NCI-H1694 (cell line): ENCODE results near the gene TULP3.

Experiments
- DNase-seq: peaks from one replicate; lab custom pipeline; 2025; lab: John Stamatoyannopoulos, UW

Gene TULP3

DNA sequence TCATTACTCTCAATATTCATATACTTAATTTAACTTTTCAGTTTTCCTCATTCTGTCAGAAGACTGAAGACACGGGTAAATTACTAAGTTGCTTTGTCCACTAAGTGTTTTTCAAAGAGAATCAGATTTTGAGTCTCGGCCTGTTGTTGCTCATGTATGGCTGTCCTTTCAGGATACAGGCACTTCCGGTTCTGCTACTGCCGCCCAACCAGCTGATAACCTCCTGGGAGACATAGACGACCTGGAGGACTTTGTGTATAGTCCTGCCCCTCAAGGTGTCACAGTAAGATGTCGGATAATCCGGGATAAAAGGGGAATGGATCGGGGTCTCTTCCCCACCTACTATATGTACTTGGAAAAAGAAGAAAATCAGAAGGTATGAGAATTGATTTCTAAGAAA lies 40.2 kb downstream of the TULP3 start:
- no peak for DNase-seq

DNA sequence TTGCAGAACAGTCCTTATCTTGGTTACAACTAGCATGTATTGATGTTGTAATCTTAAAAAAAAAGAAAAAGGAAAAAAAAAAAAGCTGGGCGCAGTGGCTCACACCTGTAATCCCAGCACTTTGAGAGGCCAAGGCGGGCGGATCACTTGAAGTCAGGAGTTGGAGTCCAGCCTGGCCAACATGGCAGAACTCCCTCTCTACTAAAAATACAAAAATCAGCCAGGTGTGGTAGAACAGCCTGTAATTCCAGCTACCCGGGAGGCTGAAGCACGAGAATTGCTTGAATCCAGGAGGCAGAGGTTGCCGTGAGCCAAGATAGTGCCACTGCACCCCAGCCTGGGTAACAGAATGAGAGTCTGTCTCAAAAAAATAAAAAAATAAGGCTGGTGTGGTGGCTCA lies 42.9 kb downstream of the TULP3 start:
- DNase-seq = no peak

DNA sequence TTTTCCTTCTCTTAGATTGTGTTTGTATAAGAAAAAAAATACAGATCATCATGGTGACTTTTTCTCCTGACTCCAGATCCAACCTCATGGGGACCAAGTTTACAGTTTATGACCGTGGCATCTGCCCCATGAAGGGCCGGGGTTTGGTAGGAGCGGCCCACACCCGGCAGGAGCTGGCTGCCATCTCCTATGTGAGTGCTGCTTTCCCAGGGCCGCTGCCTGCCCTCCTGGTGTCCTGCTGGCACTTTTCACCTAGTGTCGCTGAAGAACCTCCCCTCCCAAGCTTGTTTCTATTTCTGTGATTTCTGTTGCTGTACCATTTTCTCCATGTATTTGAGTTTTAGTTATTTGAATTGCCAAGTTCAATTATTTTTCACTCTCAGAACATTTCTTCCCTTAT lies 43.7 kb downstream of the TULP3 start:
- no peak for DNase-seq

DNA sequence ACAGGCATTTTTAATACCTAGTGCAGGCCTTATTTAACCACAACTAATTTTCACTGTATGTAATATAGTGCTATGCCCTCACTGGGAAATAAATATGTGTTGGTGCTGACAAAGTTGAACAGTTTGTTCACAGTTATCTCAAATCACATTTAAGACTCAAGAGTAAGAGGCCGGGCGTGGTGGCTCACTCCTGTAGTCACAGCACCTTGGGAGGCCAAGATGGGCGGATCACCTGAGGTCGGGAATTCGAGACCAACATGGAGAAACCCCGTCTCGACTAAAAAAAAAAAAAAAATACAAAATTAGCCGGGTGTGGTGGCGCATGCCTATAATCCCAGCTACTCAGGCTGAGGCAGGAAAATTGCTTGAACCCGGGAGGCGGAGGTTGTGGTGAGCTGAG lies 45.6 kb downstream of the TULP3 start:
- no peak for DNase-seq

DNA sequence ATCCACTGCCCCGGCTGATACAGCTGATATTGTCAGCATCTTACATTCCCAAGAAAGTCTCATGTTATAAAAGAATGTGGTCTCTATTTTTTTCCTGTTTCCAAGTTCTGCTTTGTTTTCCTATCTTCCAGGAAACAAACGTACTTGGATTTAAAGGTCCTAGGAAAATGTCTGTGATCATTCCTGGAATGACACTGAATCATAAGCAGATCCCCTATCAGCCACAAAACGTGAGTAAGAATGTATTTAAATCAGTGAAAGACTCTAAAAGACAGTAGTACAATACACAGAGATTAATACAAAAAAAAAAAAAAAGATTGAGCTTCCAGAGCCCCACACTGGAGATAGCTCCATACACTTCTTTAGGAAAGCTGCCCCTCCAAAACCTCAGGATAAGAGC lies 46.8 kb downstream of the TULP3 start:
- DNase-seq = no peak

DNA sequence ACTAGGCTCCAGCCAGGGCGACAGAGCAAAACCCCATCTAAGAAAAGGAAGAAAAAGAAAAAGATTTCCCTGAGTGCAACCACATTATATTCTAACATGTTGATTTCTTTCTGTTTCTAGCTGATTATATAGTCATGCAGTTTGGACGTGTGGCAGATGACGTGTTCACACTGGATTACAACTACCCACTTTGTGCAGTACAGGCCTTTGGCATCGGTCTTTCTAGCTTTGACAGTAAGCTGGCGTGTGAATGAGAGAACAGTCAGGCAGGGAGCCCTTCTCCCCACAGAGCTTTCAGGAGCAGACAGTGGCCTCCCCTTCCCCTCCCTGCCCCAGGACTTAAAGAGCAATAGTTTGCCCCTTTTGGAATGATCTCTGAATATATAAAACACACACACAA lies 48.5 kb downstream of the TULP3 start:
- DNase-seq = no peak

DNA sequence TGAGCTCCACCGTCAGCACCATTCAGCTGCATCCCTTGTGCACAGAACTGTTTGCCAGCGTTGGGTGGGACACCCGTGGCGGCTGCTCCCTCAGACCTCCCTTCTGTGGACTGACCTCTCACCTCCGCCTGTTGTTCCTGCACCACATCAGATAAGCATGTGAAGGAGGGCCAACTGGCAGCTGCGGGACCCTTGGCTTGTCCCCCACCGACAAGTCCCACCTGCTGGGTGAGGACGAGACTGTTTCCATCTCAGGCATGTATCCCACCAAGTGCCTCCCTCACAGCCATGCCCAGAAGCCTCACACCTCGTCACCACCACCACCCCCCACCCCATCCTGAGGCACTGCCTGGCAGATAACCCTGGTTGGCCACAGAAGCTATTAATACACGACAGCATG lies 49.9 kb downstream of the TULP3 start:
- no peak for DNase-seq

DNA sequence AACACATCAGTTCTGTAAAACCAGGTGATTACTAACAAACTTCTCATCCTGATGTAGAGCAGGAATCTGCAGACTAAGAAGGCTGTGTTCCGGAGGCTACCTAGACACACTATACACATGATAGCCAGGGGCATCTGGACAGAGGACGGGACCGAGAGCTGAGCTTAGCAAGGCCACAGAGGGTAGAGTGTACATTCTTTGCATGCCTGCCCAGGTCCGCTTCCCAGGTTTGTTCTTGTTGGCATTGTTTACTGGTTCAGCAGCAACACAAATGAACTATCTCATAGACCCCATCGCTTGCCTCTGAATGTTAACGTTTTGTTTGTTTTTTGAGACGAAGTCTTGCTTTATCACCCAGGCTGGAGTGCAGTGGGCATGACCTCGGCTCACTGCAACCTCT lies 50.8 kb downstream of the TULP3 start:
- no peak for DNase-seq

DNA sequence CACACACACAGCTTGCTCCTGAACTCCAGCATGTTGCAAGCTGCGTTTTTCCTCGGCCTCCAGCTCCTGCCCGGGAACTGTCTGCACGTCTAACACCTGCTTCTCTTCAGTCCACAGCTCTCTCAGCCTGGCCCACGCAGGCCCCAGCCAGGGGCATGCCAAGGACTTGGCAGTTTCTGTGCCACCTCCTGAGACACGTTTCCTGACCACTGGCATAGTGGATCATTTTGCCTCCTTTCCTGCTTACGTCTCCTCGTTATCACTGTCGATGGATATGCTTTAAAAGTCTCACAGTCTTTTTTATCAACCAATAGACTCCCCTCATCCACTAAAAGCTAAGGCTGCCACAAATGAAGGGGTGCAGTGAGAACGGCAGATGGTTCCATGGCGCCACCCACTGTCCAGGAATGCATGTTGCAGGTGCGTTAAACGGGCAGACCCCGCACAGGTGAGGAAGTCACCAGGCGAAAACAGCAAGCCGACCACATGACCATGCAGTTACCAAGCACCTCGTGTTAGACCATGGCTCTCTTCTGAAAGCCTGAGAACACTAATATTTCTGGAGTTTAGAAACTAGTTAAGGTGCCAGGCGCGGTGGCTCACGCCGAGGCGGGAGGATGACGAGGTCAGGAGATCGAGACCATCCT lies 53.8 kb downstream of the TULP3 start:
- DNase-seq = peak; percentile 38

DNA sequence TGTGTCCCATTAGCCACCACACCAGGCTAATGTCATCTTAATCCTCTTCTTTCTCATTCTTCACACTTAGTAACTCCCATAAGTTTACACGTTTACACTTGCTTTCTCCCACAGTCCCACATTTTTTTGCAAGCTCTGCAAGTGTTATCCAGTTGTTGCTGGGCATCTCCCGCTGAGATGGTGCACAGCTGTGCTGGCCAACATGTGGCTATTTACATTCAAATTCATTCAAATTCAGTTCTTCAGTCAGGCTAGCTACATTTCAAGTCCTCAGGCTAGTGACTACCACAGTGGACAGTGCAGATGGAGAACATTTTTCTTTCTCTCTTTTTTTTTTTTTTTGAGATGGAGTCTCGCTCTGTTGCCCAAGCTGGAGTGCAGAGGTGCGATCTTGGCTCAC lies 58.7 kb downstream of the TULP3 start:
- no peak for DNase-seq

DNA sequence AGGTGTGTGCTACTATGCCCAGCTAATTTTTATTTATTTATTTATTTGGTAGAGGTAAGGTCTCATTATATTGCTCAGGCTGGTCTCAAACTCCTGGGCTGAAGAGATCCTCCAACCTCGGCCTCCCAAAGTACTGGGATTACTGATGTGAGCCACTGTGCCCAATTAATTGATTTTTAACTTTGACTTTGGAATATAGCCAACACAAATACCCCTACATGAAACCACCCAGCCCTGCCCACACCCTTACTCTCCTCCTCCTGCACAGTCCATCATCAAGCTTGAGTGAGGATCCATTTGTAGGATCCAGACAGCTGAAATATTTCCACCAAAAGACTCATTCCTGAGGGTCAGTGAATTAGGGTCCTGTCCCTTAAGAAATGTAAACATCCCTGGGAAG lies 65.2 kb downstream of the TULP3 start:
- DNase-seq = no peak

DNA sequence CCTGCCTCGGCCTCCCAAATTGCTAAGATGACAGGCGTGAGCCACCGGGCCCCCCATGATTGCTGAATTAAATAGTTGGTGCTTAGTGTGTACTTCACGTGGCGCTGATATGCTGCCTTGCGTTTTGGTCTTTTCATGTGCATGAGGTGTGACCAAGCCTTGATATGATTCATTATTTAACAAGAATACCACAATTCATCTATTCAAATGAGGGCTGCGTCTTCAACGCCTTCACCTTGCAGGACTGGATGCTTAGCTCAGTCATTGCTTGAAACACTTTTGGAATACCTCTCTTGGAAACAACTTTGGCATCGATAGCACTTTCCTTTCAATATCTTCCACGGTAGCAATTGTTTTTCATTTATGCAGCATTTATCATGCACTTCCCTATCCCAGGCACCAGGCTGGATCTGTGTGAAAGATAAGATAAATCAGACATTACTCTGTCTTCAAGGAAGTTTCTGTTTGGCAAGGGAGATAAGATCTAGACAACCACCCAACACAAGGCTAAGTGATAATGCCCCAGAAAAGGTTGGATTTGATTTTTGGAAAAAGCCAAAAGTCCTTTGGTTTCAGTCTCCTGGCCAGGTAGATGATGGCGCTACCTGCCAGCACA lies 67.2 kb downstream of the TULP3 start:
- no peak for DNase-seq

DNA sequence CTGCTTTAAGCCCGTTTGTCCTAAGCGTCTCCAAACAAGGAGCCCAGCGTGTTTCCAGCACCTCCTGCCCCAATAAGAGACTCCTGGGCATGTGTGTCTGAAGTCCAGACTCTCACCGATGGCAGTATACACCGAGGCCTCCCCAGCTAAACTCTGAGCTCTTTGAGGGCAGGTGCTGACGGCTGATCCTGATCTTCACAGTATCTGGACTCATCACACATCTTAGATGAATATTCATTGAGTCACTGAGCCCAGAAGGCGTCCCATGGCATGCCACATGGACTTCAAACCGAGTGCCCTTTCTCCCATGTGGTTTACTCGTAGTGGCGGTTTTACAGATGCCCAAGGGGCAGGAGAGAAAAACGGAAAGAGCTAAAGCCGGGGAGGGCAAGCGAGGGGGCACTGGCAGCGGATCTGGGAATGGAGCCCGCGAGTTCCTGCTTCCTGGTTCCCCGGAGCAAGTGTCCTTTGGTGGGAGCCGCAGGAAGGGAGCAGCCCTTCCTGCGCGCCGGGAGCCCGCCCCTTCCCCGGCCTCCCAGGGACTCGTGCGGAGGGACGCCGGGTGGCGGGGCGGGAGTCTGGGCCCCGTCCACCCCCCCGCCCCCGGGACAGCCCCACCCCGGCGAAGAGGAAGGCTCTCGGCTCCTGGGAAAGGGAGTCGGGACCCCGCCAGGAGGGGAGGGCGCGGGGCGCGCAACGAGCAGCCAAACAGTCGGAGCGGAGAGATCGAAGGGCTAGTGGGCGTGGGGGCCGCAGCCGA lies 67.9 kb downstream of the TULP3 start:
- peak; percentile 70 for DNase-seq

DNA sequence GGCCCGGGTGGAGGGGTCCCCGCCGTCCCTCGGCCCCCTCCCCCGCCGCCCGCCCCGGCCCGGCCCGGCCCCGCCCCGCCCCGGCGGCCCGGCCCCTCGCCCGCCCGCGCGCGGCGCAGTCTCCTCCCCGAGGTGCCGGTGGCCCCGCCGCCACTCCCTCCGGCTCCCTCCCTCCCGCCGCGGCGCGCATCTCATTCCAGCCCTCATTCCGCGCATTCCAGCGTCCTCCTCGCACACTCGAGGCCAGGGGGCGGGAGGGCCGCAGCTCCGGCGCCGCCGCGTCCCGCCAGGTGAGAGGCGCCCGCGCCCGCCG lies 68.5 kb downstream of the TULP3 start, which contains the start of gene TEAD4:
Gene TEAD4, plus strand, starts transcription at position 206 of the 313 bp plus-strand sequence.
- DNase-seq = peak; percentile 64

DNA sequence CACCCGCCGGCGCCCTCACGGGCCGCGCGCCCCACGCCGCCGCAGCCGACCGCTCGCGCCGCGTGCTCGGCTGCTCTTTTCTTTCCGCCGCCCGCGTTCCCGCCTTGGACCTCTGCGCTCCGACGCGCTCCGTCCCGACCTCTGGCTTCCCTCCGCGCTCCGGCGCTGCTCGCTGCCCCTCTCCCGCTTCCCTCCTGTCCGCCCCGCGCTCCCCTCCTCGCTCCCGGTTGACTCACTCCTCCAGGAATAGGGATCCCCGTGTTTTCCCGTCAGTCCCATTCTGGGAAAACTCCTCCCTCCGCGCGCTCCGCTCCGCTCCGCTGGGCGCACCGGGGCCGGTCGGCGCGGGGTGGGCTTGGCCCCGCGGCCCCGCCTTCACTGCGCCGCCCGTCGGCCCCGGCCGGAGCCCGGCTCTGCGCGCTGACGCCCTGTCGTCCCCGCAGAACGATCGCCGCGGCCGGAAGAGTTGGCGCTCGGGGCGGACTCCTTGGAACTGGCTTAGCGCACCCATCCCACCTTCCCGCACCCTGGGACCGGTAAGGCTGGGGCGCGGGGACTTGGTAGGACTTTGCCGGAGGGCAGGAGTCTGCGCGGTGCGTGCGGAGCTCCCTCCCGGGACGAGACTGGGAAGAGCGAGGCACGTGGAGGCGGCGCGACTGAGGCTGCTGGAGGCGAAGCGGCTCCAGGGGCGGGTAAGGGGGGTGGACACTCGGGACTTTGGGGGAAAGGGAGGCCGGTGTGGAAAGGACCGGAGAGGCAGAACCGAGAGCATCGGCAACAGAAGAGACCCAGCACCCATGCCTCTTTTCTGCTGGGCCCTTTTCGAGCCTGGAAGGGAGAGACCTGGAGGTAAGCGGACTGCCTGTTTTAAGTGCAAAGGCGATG lies 69.1 kb downstream of the TULP3 start:
- DNase-seq = peak; percentile 22

DNA sequence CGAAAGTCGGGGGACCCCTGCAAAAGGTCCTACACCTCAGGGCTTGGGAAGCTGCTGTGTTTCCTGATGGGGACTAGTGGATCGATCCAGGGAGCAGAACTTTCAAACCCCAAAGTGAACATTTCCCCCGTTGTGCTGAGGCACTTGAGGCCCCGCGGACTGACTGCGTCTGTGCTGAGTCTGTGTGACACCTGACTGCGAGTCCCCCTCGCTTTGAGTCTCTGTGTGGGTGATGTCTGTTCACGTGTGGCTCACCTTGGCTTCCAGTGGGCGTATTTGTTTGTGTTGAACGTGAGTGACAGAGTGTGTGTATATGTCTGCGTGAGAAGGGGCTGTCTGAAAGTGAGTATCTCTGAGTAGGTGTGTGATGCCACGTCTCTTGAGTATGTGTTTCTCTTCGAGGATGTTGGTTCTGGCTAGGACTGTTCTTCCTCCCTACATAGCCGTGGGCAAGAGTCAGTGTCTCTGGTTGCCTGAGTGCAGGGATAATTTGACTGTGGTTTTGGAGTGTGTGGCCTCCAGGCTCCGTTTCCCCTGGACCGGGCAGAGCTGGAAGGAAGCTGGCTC lies 69.8 kb downstream of the TULP3 start:
- DNase-seq = no peak

DNA sequence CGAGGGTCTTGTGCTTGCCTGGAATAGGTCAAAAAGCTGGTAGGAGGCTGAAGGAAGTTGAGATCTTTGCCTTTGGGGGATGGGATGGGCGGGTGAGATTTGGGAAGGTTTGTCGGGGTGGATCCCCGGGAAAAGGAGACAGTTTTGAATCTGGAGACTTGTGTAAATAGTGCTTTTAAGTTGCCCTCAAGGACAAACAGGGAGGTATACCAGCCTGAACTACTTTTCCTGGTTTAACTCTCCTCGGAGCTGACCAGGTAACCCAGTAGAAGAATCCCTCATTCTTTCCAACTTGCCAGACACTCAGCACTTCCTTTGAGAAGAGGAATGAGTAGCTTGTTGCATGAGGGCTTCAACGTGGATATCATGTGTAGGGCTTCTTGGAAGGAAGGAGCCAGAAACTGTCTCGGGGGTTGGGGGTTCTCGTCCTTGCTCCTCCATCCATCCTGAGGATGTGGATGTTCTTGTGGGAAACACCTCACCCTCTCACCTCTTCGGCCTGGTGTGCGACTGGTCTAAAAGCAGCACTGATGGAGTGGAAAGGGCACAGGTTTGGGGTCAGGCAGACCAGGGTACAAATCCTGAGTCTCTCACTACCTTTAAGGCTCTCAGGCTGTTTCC lies 70.4 kb downstream of the TULP3 start:
- no peak for DNase-seq

DNA sequence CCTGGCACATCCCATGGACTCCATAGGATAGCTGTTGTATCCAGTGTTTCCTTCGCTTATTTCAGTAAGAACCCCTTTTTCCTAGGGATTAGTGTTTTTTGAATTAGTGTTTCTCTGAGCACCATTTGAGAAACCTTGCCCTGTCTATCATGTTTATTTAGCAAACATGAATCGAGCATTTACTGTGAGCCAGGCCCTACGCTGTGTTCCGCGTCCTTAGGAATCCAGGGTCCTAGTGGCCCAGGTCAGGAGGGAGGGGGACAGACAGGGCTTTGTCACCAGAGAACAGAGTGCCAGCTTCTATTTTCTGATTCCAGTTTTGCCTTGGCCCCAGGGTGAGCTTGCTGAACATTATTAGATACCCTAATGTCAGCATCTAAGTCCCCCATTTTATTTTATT lies 71.0 kb downstream of the TULP3 start:
- no peak for DNase-seq

DNA sequence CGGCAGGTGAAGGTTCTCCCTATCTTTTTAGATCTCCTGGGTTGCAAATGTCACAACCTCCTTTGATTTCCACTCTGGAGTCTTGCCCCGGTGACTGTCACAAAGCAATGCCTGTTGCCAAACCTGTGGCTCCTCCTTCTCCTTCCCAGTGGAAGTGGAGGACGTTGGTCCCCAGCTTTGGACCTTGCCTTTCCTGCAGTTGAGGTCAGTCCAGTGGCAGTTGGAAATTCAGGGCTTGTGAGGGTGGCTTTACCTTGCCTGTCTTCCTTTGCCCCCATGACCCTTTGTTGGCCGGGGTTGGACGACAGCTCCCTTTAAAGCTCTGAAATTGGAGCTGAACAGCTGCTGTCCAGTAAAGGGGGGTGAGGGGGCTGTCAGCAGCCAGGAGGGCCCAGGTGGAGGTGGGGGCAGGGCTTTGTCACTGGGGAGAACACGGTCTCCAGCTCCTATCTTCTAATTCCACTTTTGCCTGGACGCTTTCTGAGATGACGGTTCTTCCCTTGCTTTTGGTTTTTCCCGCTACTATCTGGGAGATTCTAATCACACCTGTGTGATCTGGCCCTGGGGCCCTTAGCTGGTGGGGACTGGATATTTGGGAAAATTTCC lies 72.6 kb downstream of the TULP3 start:
- DNase-seq = no peak

DNA sequence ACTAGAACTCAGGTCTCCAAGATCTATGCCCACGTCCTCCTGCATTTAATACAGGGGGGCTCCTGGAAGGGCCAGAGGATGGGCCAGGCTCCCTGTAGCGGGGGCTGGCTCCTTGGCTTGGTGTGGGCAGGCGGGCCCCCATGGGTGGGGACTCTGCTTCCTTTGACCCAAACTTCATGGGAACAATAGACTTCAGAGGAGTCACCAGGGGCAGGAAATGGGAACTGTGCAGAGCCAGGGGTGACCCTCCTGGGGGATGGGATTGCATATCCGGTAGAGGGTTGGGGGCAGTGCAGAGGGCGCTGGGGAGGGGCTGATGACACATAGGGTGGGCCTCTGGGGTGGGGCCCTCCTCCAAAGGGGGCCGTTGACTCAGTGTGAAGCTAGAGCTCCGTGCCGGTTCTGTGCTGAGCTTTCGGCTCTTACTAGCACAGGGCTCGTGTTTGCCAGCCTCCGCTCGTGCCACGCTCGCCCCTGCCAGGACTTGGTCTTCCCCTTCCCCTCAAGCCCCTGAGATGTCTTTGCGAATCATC lies 73.1 kb downstream of the TULP3 start:
- DNase-seq = no peak

DNA sequence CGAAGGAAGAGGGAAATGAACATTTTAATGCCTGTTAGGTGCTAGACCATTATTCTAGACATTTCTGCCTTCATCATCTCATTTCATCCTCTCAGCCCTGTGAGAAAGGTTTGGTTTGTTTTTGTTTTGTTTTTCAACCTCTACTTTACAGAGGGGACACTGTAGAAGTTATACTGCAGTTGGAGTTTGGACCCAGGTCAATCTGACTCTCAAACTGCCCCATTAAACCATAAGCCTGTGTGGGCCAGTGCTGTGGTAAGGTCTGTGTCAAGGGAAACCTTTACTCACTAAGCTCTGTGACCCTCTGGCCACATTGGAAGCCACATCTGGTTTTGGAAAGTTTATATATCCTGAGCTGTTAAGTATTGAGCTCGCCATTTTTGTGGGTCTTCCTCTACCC lies 77.0 kb downstream of the TULP3 start:
- DNase-seq = no peak
